Activated T-cell treated with anti-CD3 and anti-CD28 coated beads, Interleukin-2, amount 50 U/mL, for 48 hours (primary cell): Measurements from ENCODE around the gene SPATA7.
"Not testable (repeated sequence)": the region's sequence is repeated elsewhere in the genome, so short reads cannot be mapped to it uniquely, and the experiment has no call there.

Experiments used
- DNase-seq, 2 experiments: peaks; one replicate each; pipeline ENCODE4 v3.0.0-alpha.2; 2020

The SPATA7 gene

DNA sequence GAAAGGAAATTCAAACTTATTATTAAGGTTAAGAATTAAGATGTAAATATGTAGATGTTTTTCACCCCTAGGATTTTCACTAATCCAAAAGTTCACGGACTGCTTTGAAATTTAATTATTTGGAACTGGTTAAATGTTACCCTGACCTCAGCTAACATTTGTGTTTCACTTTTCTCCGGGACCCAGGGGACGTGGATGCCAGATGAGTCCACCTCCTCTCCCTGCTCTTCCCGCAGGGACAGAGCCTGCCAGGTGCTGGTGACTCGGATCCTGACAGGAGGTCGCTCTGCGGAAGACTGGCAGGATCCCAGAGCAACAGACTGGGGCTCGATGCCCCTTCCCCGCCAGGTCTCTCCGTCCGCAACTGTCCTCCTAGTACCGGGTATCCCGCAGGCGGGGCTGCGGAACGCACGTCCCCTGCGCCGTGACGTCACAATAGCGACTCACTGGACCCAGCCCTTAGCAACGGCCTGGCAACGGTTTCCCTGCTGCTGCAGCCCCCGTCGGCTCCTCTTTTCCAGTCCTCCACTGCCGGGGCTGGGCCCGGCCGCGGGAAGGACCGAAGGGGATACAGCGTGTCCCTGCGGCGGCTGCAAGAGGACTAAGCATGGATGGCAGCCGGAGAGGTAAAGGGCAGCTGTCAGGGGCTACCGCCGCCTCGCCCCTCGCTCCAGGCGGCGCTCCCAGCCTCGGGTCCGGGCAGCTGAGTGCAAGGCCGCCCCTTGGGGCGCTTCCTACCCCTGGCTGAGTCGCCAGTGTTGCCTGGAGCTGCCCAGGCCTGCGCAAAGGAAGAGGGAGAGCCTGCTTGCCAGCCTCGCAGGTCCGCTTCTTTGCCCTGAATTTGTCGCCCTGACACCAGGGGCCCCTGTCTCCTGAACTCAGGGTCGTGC, at the start of gene SPATA7:
TSS of gene SPATA7 (plus strand) at position 446 of the 890 bp plus-strand sequence. CDS start at position 608, 162 bp downstream.
- peak; percentile 87 to 91 for DNase-seq

DNA sequence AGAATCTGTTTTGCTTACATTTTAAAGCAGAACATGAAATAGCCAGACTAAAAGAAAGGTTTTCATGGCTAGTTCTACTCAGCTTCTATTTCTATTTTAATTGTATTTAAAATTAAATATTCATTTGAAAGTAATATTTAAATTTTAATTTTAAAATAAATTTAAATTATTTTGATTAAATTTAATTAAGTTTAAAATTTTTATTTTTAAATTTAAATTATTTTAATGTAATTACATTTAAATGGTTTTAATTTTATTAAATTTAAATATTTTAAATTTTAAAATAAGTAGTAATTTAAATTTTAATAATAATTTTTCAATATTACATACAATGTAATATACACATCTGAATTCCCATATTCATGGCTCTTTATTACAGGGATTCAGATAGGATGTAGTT, 45.1 kb upstream of the SPATA7 start:
- DNase-seq, result no peak

GRCh38 chr14:88342980-88343379, 42.5 kb upstream of the SPATA7 start:
- DNase-seq, result no peak

- no peak for DNase-seq
These were observed 39.3 kb upstream of the SPATA7 start for GRCh38 chr14:88346048-88346639.

DNA sequence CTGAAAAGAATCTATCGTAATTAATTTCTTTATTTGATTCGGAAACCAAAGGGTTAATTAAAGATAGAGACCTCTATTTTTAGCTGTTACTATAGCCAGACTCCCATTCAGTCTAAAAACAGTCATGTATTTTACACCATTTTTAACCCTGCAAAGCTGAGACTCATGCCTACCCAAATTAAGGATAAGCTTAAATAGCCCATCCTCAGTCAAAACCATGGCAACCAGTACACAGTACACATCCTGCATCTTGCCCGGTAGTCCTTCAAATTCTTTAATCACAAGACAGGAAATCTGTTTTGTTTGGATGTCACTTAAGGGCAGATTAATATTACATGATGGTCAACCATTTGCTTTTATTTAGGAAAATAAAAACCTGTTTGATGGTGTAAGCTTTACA, 36.9 kb upstream of the SPATA7 start:
- DNase-seq, result no peak

GRCh38 chr14:88351966-88352691, 33.3 kb upstream of the SPATA7 start:
- no peak for DNase-seq

- DNase-seq, result no peak
These were observed 32.8 kb upstream of the SPATA7 start for GRCh38 chr14:88352698-88353097.

DNA sequence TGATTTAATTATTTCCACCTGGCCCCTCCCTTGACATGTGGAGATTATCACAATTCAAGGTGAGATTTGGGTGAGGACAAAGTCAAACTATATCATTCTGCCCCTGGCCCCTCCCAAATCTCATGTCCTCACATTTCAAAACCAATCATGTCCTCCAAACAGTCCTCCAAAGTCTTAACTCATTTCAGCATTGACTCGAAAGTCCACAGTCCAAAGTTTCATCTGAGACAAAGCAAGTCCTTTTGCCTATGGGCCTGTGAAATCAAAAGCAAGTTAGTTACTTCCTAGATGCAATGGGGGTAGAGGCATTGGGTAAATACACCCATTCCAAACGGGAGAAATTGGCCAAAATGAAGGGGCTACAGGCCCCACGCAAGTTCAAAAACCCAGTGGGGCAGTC, 31.1 kb upstream of the SPATA7 start:
- no peak for DNase-seq

DNA sequence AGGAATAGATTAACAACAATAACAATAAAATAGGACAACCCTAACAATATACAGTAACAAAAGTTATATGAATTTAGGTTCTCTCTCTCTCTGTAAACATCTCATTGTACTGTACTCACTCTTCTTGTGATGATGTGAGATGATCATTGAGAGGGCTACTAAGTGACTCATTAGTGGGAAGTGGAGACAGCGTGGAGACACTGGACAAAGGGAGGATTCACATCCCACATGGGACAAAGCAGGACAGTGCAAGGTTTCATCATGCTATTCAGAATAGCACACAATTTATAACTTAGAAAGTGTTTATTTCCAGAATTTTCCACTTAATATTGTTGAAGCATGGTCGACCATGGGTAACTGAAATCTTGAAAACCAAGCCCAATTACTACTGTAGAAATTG, 26.0 kb upstream of the SPATA7 start:
- DNase-seq, result no peak

DNA sequence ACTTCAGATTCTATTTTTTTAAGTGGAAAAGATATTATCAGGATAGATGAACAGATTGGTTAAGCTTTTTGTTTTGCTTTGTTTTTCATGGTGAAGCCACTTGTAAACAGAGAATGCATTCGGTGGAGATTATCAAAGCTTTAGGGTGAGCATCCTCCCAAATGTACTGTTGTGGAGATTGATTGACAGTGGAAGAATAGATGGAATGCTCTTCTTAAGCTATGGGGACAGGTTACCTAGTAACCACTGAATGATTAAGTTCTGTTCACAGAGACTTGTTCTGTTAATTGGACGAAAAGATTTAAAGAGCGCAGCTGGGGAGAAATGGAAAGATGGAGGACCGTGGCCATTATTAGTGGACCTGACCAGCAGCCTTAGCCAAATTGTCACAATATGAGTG, 21.8 kb upstream of the SPATA7 start:
- DNase-seq, result no peak

DNA sequence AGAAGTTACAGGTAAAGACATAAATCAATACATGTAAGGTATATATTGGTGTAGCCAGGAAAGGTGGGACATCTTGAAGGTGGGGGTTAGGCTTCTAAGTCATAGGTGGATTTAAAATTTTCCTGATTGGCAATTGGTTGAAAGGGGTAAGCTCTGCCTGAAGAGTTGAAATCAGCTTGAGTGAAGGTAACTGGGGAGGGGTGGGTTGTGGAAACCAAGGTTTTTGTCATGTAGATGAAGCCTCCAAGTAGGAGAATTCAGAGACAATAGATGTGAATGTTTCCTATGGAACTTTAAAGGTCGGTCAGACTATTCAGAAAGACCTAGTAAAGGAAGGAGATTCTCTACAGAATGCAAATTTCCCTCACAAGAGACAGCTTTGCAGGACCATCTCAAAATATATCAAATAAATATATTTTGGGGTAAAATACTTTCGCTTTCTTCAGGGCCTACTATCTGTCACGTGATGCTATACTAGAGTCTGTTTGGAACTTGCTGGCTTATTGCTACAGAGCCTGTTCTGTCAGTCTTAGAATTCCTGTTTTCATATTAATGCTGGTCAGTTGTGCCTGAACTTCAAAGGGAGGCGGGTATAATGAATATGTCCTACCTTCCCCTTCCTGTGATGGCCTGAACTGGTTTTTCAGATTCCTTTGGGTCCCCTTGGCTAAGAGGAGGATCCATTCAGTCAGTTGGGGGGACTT, 20.6 kb upstream of the SPATA7 start:
- DNase-seq, result no peak

- no peak for DNase-seq
These were observed 16.0 kb upstream of the SPATA7 start for GRCh38 chr14:88369496-88369895.

- DNase-seq, result no peak
These were observed 5.6 kb upstream of the SPATA7 start for GRCh38 chr14:88379706-88380343.

DNA sequence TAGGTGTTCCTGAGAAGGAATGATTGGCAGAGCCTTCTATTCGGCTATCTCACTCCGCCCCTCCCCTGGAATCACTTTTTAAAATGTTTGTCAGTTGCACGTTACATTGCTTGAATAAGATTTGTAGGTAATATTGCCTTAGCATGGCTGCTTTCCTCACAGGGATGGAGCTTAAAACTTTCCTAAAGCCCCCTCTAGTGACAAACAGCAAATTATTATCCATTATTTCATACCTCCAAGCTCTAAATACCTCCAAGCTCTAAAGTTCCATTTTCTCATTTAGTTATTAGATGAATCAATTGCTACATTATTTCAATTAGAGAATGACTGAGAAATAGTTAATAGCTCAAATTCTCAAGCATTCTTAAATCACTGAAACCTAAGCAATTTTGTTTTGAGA, 5.1 kb upstream of the SPATA7 start:
- no peak for DNase-seq

DNA sequence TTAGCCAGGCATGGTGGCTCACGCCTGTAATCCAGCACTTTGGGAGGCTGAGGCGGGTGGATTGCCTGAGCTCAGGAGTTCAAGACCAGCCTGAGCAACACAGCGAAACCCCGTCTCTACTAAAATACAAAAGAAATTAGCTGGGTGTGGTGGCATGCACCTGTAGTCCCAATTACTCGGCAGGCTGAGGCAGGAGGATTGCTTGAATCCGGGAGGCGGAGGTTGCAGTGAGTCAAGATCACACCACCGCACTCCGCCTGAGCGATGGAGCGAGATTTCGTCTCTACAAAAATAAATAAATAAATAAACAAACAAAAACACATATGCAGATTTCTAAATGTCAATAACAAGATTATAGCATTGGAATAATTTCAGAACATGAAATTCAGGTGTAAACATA, 3.8 kb upstream of the SPATA7 start:
- not testable (repeated sequence) for DNase-seq

GRCh38 chr14:88384718-88385117, 739 bp upstream of the SPATA7 start:
- DNase-seq, result no peak

- no peak for DNase-seq
These were observed 868 bp downstream of the SPATA7 start for GRCh38 chr14:88386256-88386794.

GRCh38 chr14:88388741-88389282, 3.4 kb downstream of the SPATA7 start:
- DNase-seq, result no peak

DNA sequence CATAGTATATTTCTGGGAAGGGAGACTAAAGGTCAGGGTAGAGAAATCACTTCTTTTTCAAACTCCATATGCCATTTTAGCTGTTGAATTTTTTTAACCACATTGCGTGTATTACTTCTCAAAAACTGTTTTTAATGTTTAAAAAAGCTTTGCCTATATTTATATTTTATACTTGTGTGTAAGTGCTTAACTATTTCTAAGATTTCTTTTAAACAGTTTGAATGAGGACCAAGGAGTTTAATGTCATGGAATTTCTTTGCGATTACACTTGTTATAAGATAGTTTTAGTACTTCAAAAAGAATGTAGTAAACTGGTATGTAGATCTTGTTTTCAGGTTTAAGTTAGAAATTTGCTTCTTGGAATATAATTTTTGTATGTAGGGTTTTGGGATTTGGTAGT, 7.2 kb downstream of the SPATA7 start:
- DNase-seq, result no peak

DNA sequence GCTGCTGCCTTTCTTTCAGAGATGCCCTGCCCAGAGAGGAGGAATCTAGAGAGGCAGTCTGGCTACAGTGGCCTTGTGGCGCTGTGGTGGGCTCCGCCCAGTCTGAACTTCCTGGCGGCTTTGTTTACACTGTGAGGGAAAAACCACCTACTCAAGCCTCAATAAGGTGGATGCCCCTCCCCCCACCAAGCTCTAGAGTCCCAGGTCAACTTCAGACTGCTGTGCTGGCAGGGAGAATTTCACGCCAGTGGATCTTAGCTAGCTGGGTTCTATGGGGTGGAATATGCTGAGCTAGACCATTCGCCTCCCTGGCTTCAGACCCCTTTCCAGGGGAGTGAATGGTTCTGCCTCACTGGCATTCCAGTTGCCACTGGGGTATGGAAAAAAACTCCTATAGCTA, 25.6 kb downstream of the SPATA7 start:
- no peak for DNase-seq

DNA sequence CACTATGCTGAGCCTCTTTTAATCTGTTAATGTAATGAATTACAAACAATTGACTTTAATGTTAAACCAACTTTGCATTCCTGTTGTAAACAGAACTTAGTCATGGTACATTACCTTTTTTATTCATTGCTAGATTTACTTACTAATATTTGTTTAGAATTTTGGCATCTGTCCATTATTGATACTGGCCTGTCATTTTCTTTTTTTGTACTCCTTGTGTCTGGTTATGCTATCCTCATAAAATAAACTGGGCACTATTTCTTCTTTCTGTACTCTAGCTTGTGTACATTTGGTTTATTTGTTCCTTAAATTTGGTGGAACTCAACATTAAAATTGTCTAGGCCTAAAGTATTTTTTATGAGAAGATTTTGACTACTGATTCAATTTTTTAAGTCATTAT, 32.1 kb downstream of the SPATA7 start:
- DNase-seq, result no peak

DNA sequence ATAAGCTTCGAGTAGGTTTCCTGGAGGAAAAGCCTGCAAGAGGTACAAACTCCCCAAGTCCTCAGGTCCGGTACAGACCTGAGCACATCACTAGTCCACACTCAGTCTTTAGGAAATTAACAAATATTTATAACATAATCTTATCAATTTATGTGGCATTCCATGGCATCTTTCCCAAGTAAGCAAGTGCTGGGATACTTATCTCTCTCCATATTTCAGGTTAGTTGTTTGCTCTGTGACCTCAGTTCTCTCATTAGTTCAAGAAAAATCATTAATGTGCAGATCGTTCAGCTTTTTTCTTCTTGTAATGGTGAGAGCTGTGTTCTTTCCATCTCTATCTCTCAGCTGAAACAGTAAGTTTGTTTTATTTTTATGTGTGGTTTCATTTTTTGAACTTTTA, 34.7 kb downstream of the SPATA7 start:
- no peak for DNase-seq
